Astrocyte of the cerebellum (primary cell): ENCODE data around the gene CAPN3.

Source experiments
- DNase-seq: peaks from one replicate; pipeline ENCODE4 v3.0.0-alpha.2; 2011; ENCODE audit warnings: low read depth
- H3K4me3 ChIP-seq: 2 replicates; pipeline ENCODE4 v1.5.1; 2011; ENCODE audit warnings: mild to moderate bottlenecking, low read depth, low read length, moderate library complexity
- in situ Hi-C: cut with HindIII; loops from 2 replicates; pipeline ENCODE4 v1.10.0; 2017; ENCODE audit warnings: low sequenced_read_pairs
- TF ChIP-seq, protein P1 (sequence below): IDR thresholded peaks from 2 replicates; pipeline ENCODE4 v1.5.1; 2012; ENCODE audit warnings: low read length, low read depth, moderate library complexity, mild to moderate bottlenecking; ENCODE audit errors: missing control alignments

The CAPN3 gene

DNA sequence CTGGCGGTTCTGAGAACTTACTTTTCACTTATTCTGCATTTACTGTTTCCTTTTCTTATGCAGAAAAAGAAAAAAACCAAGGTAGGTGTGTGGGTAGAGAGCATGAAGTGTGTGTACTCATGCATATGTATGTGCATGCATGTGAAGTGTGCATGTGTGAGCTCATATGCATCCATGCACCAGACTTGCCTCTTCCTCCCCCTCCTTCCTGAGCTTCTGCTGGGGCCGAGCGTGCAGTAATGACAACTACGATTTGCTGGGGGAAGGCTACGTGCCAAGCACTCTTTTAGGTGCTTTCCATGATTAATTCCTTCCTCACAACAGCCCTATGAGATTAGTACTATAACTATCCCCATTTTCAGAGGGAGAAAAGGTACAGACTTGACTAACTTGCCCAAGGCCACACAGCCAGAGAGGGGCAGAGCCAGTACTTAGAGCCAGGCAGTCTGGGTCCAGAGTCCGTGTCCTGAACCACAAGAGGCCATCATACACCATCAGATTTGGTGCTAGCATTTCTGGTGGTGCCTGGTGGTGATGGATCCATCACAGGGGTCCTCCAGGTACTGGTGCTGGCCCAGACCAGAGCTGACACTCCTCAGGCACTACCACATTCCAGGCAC, 46.7 kb downstream of the CAPN3 start:
- no peak overlapping the region for H3K4me3 ChIP-seq
- TF ChIP-seq, protein P1, sequence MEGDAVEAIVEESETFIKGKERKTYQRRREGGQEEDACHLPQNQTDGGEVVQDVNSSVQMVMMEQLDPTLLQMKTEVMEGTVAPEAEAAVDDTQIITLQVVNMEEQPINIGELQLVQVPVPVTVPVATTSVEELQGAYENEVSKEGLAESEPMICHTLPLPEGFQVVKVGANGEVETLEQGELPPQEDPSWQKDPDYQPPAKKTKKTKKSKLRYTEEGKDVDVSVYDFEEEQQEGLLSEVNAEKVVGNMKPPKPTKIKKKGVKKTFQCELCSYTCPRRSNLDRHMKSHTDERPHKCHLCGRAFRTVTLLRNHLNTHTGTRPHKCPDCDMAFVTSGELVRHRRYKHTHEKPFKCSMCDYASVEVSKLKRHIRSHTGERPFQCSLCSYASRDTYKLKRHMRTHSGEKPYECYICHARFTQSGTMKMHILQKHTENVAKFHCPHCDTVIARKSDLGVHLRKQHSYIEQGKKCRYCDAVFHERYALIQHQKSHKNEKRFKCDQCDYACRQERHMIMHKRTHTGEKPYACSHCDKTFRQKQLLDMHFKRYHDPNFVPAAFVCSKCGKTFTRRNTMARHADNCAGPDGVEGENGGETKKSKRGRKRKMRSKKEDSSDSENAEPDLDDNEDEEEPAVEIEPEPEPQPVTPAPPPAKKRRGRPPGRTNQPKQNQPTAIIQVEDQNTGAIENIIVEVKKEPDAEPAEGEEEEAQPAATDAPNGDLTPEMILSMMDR, result no peak
- DNase-seq, result no peak
- in situ Hi-C loops, result loop anchor here (5.0 kb wide), 1 partner anchor 39 kb away; no protein-coding TSS in a partner anchor

DNA sequence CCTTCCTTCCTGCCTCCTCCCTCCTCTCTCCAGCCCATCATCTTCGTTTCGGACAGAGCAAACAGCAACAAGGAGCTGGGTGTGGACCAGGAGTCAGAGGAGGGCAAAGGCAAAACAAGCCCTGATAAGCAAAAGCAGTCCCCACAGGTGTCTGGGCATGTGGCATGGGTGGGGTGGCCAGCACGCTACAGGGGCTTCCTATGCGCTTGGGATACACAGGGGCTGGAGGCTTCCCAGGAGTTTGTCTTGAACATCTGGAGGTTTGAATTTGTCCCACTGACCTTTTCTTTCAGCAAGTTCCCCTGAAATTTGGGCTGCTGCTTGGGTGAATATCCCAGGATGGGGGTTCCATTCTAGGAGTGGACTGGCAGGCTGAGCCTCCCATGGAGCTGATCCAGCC, 48.9 kb downstream of the CAPN3 start:
- in situ Hi-C loops, result loop anchor here (5.0 kb wide), 1 partner anchor 41 kb away; no protein-coding TSS in a partner anchor
- no peak for DNase-seq
- TF ChIP-seq, protein P1, result no peak
- no peak overlapping the region for H3K4me3 ChIP-seq

DNA sequence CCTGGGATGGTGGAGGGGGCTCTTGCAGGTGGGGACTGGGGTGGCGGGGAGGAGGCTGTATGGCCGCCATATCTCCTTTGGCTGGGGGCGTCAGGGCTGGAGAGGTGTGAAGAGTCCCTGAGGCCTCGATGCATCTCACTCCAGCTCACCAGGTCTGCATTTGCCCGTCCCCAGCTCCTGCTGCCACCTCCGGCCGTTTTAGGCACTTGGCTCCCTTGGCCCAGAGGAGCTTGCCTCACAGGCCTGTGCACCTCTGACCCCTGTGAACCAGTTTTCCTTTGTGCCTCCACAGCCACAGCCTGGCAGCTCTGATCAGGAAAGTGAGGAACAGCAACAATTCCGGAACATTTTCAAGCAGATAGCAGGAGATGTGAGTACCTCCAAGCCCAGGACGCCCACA, 49.7 kb downstream of the CAPN3 start:
- DNase-seq, result no peak
- H3K4me3 ChIP-seq, result no peak overlapping the region
- TF ChIP-seq, protein P1, result no peak
- in situ Hi-C loops, result loop anchor here (5.0 kb wide), 1 partner anchor 42 kb away; no protein-coding TSS in a partner anchor

DNA sequence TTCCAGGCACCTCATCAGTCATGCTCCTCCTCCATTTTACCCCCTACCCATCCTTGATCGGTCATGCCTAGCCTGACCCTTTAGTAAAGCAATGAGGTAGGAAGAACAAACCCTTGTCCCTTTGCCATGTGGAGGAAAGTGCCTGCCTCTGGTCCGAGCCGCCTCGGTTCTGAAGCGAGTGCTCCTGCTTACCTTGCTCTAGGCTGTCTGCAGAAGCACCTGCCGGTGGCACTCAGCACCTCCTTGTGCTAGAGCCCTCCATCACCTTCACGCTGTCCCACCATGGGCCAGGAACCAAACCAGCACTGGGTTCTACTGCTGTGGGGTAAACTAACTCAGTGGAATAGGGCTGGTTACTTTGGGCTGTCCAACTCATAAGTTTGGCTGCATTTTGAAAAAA, 52.6 kb downstream of the CAPN3 start:
- in situ Hi-C loops, result no loop called here
- TF ChIP-seq, protein P1, result no peak
- no peak overlapping the region for H3K4me3 ChIP-seq

DNA sequence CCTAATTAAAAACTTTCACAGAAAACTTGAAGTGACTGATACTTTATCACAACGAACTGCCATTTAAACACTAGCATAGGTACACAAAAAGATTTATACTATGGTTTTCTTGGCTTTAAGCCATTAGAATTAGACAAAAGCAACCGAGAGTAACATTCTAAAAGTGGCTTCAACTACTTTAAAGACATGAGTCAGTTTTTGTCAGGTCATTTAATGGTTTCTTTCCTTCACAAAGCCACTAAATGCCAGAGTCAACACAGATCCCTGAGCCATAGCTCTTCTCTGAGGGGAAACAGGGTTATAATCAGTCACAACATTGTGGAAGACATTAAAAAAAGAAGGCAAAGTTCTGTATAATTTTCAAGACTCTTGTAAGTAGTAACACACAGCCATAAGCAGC, 54.6 kb downstream of the CAPN3 start:
- TF ChIP-seq, protein P1, result no peak

More for the DNA sequence above, 52.6 kb downstream of the CAPN3 start:
- DNase-seq, result no peak

DNA sequence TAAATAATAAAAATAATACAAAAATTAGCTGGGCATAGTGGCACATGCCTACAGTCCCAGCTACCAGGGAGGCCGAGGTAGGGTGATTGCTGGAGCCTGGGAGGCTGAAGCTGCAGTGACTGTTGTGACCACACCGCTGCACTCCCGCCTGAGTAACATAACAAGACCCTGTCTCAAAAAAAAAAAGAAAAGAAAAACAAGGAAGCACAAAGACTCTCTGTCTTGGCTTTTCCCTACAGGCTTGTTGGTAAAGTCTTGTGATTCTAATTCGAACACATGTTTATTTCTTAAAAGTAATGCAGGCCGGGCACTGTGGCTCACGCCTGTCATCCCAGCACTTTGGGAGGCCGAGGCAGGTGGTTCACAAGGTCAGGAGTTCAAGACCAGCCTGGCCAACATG, 60.1 kb downstream of the CAPN3 start:
- no peak for DNase-seq
- in situ Hi-C loops, result no loop called here
- H3K4me3 ChIP-seq, result no peak overlapping the region
- TF ChIP-seq, protein P1, result no peak

More for the DNA sequence above, 54.6 kb downstream of the CAPN3 start:
- DNase-seq, result no peak
- in situ Hi-C loops, result no loop called here
- H3K4me3 ChIP-seq, result no peak overlapping the region
